Stimulated activated CD4-positive, alpha-beta T cell treated with anti-CD3 and anti-CD28 coated beads, Interleukin-12 subunit alpha, Interleukin-12 subunit beta, amount 100 ng/mL, for 24 hours (primary cell): ENCODE measurements around the gene SLC5A10.
"Not testable (repeated sequence)": the region's sequence is repeated elsewhere in the genome, so short reads cannot be mapped to it uniquely, and the experiment has no call there.

Experiments
- DNase-seq, 2 experiments: peaks; one replicate each; pipeline ENCODE4 v3.0.0-alpha.2; 2020; ENCODE audit warnings: low read depth in 2 of 2

The SLC5A10 gene

GRCh38 chr17:18947866-18948265 is 4.1 kb upstream of the SLC5A10 start:
- DNase-seq = no peak

DNA sequence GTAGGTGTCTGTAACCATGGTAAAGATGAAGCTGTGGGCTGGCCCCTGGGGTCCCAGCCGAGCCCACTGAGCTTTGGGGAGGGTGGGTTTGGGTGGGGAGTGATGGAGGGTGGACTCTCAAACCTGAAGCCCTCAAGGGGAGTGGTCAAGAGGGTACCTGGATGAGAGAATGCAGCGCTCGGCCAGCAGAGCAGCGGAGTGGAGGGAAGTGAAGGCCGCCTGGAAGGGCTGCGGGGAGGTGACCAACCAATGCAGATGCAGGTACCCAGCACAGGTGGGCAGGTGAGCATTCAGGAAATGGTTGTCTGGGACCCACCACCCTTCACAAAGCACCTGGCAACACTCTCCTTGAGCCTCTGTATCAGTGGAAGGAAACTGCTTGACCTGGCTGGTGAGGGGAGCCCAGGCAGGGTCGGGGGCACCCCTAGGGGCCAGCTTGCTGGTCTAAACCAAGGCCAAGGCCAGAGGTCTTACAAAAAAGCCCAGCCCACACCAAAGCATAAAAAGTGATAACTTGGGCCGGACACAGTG is 3.4 kb upstream of the SLC5A10 start:
- no peak for DNase-seq

DNA sequence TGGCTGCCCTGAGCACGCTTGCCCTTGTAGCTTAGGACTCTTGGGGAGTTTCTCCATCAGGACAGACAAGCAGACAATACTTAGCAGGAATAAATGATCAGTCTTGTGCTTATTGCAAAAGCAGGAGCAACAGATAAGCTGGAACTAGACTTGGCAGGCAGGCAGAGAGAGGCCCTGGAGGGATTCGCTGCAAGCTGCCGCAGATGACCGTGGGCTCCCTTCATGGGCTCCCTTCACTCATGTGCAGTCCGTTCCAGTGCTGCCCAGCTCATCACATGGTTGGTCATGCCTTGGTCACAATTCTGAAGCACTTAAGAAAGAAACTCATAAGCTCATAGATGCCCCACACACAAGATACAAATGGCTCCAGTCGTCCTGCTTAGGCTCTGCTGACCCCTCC is 2.4 kb upstream of the SLC5A10 start:
- DNase-seq = no peak

GRCh38 chr17:18950346-18950745 is 1.6 kb upstream of the SLC5A10 start:
- no peak for DNase-seq

GRCh38 chr17:18950944-18951905 is 740 bp upstream of the SLC5A10 start:
- DNase-seq = no peak

- no peak for DNase-seq
Observed at GRCh38 chr17:18953231-18953728, 1.3 kb downstream of the SLC5A10 start.

DNA sequence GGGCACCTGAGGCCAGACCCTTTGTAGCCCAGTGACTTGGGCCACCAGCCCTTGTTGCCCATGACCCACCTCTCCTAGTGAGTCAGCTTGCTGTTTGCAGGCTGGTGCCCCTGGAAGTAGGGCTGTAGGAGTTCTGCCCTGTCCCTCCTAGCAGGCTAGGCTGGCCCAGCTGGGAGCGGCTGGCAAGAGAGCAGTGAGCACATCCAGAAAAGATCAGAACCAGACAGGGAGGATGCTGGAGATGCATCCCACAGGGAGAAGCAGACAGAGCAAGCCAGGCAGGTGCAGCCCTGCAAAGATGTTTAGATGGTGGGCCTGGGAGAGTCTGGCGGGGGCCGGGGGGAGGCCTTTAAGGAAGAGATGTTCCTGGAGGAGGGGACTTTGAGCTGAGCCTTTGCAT is 2.4 kb downstream of the SLC5A10 start:
- DNase-seq = no peak

- no peak for DNase-seq
Observed at GRCh38 chr17:18955009-18955408, 3.0 kb downstream of the SLC5A10 start.

DNA sequence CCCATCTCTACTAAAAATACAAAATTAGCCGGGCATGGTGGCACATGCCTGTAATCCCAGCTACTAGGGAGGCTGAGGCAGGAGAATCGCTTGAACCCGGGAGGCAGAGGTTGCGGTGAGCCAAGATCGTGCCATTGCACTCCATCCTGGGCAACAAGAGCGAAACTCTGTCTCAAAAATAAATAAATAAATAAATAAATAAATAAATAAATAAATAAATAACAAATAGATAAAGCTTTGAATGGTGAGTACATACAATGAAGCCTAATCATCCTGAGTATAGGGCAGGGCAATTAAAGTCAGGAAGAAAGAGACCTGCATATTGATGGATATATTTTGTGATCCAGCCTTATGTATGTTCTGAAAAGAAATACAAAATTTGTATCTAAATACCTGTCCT is 4.1 kb downstream of the SLC5A10 start:
- not testable (repeated sequence) for DNase-seq

- no peak for DNase-seq
Observed at GRCh38 chr17:18956581-18956980, 4.6 kb downstream of the SLC5A10 start.

- no peak for DNase-seq
Observed at GRCh38 chr17:18957831-18958230, 5.9 kb downstream of the SLC5A10 start.

GRCh38 chr17:18958611-18959010 is 6.6 kb downstream of the SLC5A10 start:
- no peak for DNase-seq

DNA sequence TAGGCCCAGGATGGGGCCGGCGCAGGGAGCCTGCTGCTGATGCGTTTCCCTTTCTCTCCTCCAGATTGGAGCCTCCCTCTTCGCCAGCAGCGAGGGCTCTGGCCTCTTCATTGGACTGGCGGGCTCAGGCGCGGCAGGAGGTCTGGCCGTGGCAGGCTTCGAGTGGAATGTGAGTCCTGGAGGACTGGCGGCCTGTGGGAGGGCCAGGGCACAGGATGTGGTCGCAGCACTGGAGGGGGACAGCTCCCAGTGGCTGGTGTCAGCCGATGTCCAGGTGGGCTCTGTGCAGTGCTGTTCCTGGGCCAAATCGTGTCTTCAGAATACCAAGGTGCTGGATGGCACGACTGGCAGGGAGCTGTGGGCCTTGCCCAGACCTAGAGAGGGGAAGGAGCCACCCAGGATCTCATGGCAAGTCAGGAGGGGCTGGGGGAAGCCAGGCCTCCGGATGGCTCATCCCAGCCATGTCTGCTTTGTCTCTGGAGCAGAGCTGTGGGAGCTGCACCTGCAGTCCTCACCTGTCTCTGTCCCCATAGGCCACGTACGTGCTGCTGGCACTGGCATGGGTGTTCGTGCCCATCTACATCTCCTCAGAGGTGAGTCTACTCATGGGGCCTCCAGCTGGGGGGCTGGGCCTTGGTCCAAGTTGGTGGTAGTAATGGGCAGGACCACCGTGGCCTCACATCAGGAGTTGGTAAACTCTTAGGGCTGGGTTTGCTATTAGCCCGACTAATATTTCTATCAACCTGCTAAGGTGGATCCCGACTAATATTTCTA is 7.3 kb downstream of the SLC5A10 start:
- no peak for DNase-seq

DNA sequence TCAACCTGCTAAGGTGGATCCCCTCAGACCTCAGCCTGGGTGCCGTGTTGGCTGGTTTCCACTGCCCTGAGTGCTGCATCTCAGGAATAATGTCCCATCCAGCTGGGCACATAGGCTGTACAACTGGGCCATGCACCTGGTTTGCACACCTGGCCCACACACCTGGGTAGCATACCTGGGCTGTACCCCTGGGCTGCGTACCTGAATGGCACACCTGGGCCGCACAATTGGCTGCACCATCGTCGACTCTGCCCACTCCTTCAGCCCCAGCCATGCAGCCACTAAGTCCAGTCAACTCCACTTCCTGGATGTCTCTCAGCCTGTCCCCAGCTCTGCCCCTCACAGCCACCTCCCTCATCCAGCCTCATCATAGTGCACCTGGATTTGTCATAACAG is 7.9 kb downstream of the SLC5A10 start:
- no peak for DNase-seq

DNA sequence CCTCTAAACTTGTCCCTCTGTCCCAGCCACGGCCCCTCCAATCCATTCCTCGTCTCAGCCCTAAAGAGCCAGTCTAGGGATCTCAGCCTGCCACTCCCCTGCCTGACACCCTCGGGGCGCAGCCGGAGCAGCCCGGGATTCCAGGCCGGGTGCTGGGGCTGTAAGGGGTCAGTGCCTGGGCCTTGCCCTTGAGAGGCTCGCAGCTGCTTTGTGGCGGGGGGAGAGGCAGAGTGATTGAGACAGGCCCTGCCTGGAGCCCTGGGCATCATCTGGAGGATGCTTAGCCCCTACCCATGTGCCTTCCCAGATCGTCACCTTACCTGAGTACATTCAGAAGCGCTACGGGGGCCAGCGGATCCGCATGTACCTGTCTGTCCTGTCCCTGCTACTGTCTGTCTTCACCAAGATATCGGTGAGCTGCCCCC is 8.3 kb downstream of the SLC5A10 start:
- no peak for DNase-seq

- peak; percentile 56 to 88 for DNase-seq
Observed at GRCh38 chr17:18960803-18961511, 9.0 kb downstream of the SLC5A10 start.

GRCh38 chr17:18961634-18962493 is 9.9 kb downstream of the SLC5A10 start:
- no peak for DNase-seq

DNA sequence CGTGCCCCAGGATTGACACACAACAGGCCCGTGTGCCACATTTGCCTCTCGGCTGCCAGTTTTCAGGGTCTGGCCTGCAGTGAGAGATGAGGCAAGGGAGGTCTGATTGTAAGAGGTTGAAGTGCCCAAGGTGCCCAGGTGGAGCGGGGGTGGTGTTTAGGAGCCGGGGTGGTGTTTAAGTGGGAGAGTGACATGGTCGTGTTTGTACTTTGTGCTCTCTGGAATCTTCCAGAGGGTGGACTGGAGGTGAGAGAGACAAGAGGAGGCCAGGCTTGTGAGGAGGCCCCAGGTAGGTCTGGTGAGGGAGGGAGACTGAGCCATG is 10.5 kb downstream of the SLC5A10 start:
- DNase-seq = no peak

DNA sequence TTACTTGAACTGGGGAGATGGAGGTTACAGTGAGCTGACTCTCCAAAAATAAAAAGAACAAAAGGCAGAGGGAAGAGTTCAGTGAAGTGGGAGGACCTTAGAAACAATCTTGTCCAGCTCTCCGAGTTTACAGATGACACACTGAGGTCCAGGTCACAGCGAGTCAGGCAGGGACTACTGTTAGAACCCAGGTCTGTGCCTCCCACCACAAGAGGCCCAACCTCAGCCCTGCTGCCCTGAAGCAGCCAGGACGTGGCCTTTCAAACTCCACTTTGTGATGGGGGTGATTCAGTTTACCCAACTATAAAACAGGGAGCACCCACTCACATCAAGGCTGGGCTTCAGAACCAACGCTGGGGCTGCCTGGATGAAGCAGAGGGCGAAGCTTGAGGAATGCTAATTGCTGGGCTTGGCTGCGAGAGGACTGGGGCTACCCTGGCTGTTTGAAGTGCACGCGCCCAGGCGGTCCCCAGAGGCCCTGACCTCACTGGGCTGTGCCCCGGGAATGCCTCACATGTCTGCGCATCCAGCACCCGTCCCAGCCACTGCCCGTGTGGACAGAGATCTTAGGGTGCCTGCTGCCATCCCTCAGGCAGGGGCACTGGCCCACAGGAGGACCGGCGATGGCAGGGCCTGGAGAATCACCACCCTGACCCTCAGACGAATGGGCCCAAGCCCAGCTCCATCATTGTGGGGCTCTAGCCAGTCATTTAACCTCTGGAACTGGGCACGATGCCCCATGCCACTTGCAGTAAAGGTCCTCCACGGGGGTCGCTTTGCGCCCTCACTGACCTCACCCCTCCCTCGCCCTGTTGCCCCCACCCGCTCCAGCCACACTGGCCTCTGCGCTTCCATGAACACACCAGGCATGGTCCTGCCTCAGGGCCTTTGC is 11.4 kb downstream of the SLC5A10 start:
- no peak for DNase-seq

GRCh38 chr17:18964018-18964351 is 12.0 kb downstream of the SLC5A10 start:
- DNase-seq = no peak
